H1 (cell line): ENCODE results near the gene GSTT2. TPM values are rescaled to one million over a fixed set of nuclear protein-coding genes. Genes with fewer than 3 reads are reported as not detected.
"Not testable (repeated sequence)": the region's sequence is repeated elsewhere in the genome, so short reads cannot be mapped to it uniquely, and the experiment has no call there.

Experiments
- CTCF ChIA-PET: fragments of 300-600 bp; sonication (Branson Sonifier 250); formaldehyde crosslinking; loops from one replicate; lab custom pipeline; 2021; ENCODE audit not compliant: partially characterized antibody; lab: Charles Lee
- POLR2A ChIA-PET: fragments of 300-600 bp; sonication (Branson Sonifier 250); formaldehyde crosslinking; loops from one replicate; lab custom pipeline; 2021; ENCODE audit warnings: inconsistent platforms; ENCODE audit not compliant: partially characterized antibody; lab: Charles Lee
- DNase-seq, 2 experiments: peaks; one replicate each; pipeline versions ENCODE4 v3.0.0 to v3.0.0-alpha.2; 2010 to 2022; ENCODE audit warnings: low spot score in 2 of 2, low read depth in 1 of 2, mixed read lengths in 1 of 2
- FAIRE-seq: peaks from 2 replicates; lab custom pipeline; 2011; peaks lifted over from hg19 to GRCh38; lab: Jason Lieb, UNC
- H2AFZ ChIP-seq: 2 replicates; pipeline ENCODE4 v1.8.1; 2012; ENCODE audit warnings: low read length, inconsistent platforms
- H2AK5ac ChIP-seq: 2 replicates; pipeline ENCODE4 v1.6.1; 2013; ENCODE audit warnings: low read depth, low read length
- H2BK120ac ChIP-seq: replicated peaks from 2 replicates; pipeline ENCODE3; 2013; ENCODE audit warnings: low read depth, low read length, inconsistent platforms
- H2BK12ac ChIP-seq: 2 replicates; pipeline ENCODE4 v1.6.1; 2013; ENCODE audit warnings: low read depth, low read length
- H2BK15ac ChIP-seq: 2 replicates; pipeline ENCODE4 v1.6.1; 2013; ENCODE audit warnings: low read length
- H2BK20ac ChIP-seq: 2 replicates; pipeline ENCODE4 v1.6.1; 2013; ENCODE audit warnings: low read length
- H2BK5ac ChIP-seq: 2 replicates; pipeline ENCODE4 v1.6.1; 2013; ENCODE audit warnings: low read depth, low read length
- H3K14ac ChIP-seq: 2 replicates; pipeline ENCODE4 v1.6.1; 2013; ENCODE audit warnings: inconsistent platforms; ENCODE audit not compliant: insufficient read length
- H3K18ac ChIP-seq: 2 replicates; pipeline ENCODE4 v1.6.1; 2013; ENCODE audit warnings: low read length; ENCODE audit errors: extremely low read depth
- H3K23ac ChIP-seq: 2 replicates; pipeline ENCODE4 v1.6.1; 2013; ENCODE audit warnings: inconsistent platforms; ENCODE audit not compliant: insufficient read length
- H3K23me2 ChIP-seq: 2 replicates; pipeline ENCODE4 v1.6.1; 2013; ENCODE audit warnings: low read depth, low read length
- H3K27ac ChIP-seq: 2 replicates; pipeline ENCODE4 v1.6.1; 2011; ENCODE audit warnings: low read depth, low read length, inconsistent platforms
- H3K27me3 ChIP-seq, 4 experiments: replicated peaks in 1 of 4; 1 replicate in 1 of 4; 2 replicates in 3 of 4; pipeline versions ENCODE4 v1.6.1 to v1.8.1; 2011 to 2013; ENCODE audit warnings: low read length in 3 of 4, mild to moderate bottlenecking in 3 of 4, inconsistent platforms in 2 of 4, mixed read lengths in 2 of 4, moderate library complexity in 1 of 4; ENCODE audit not compliant: control insufficient read depth in 3 of 4, insufficient read depth in 3 of 4; ENCODE audit errors: extremely low read depth in 1 of 4
- H3K36me3 ChIP-seq, 4 experiments: 2 replicates each; pipeline versions ENCODE4 v1.6.1 to v1.8.1; 2011 to 2013; ENCODE audit warnings: mild to moderate bottlenecking in 4 of 4, low read length in 3 of 4, moderate library complexity in 2 of 4, control low read depth in 1 of 4, inconsistent platforms in 1 of 4; ENCODE audit not compliant: insufficient read depth in 4 of 4, control insufficient read depth in 2 of 4
- H3K4ac ChIP-seq: replicated peaks from 2 replicates; pipeline ENCODE3; 2013; ENCODE audit warnings: low read length, low read depth, mixed read lengths, inconsistent platforms; ENCODE audit not compliant: insufficient read length
- H3K4me1 ChIP-seq, 4 experiments: replicated peaks in 1 of 4; 1 replicate in 1 of 4; 2 replicates in 3 of 4; pipeline versions ENCODE4 v1.6.1 to v1.8.1; 2011 to 2013; ENCODE audit warnings: low read length in 3 of 4, inconsistent platforms in 2 of 4, mixed read lengths in 1 of 4; ENCODE audit not compliant: insufficient read depth in 4 of 4, control insufficient read depth in 3 of 4
- H3K4me2 ChIP-seq, 2 experiments: 2 replicates each; pipeline versions ENCODE4 v1.6.1 to v1.8.1; 2011 to 2013; ENCODE audit warnings: low read depth in 2 of 2, low read length in 2 of 2, control low read depth in 1 of 2, inconsistent platforms in 1 of 2, mild to moderate bottlenecking in 1 of 2; ENCODE audit not compliant: insufficient read depth in 1 of 2
- H3K4me3 ChIP-seq, 4 experiments: fragments of 200-600, 300-600 bp in 1 of 4; sonication (generic), shearing (Covaris generic), sonication (Bioruptor Twin) in 1 of 4; 2 replicates each; pipeline versions ENCODE4 v1.5.1 to v1.8.1; 2011 to 2016; ENCODE audit warnings: low read length in 4 of 4, low read depth in 3 of 4, control low read depth in 2 of 4, inconsistent platforms in 2 of 4, mild to moderate bottlenecking in 2 of 4, mixed read lengths in 1 of 4, moderate library complexity in 1 of 4; ENCODE audit not compliant: insufficient read depth in 2 of 4; ENCODE audit errors: extremely low read depth in 1 of 4
- H3K56ac ChIP-seq: replicated peaks from 2 replicates; pipeline ENCODE3; 2013; ENCODE audit warnings: low read depth, mild to moderate bottlenecking, mixed read lengths, low read length, inconsistent platforms; ENCODE audit not compliant: insufficient read length
- H3K79me1 ChIP-seq: 2 replicates; pipeline ENCODE4 v1.6.1; 2013; ENCODE audit warnings: low read depth, low read length, control low read depth
- H3K79me2 ChIP-seq, 2 experiments: 2 replicates each; pipeline versions ENCODE4 v1.6.1 to v1.8.1; 2012 to 2013; ENCODE audit warnings: low read length in 2 of 2, mild to moderate bottlenecking in 2 of 2, inconsistent platforms in 1 of 2; ENCODE audit not compliant: insufficient read depth in 2 of 2, control insufficient read depth in 1 of 2
- H3K9ac ChIP-seq, 4 experiments: replicated peaks in 1 of 4; 1 replicate in 1 of 4; 2 replicates in 3 of 4; pipeline versions ENCODE4 v1.6.1 to v1.8.1; 2011 to 2013; ENCODE audit warnings: low read depth in 3 of 4, low read length in 3 of 4, control low read depth in 2 of 4, mild to moderate bottlenecking in 2 of 4, moderate library complexity in 2 of 4, inconsistent platforms in 1 of 4; ENCODE audit errors: extremely low read depth in 1 of 4
- H3K9me3 ChIP-seq, 2 experiments: 2 replicates each; pipeline versions ENCODE4 v1.6.1 to v1.8.1; 2012 to 2013; ENCODE audit warnings: mild to moderate bottlenecking in 2 of 2, moderate library complexity in 2 of 2, control low read depth in 1 of 2, inconsistent platforms in 1 of 2, low read depth in 1 of 2, low read length in 1 of 2, mixed read lengths in 1 of 2; ENCODE audit not compliant: insufficient read depth in 2 of 2
- H4K20me1 ChIP-seq, 2 experiments: replicated peaks in 1 of 2; 2 replicates each; pipeline versions ENCODE3 to v1.8.1; 2011 to 2013; ENCODE audit warnings: inconsistent platforms in 2 of 2, low read length in 2 of 2, mild to moderate bottlenecking in 1 of 2; ENCODE audit not compliant: insufficient read depth in 2 of 2, control insufficient read depth in 1 of 2
- H4K5ac ChIP-seq: 2 replicates; pipeline ENCODE4 v1.6.1; 2013; ENCODE audit warnings: low read length, low read depth, mixed read lengths, inconsistent platforms; ENCODE audit not compliant: insufficient read length
- H4K8ac ChIP-seq: 2 replicates; pipeline ENCODE4 v1.8.0; 2013; ENCODE audit warnings: mild to moderate bottlenecking, moderate library complexity, low read length, inconsistent platforms; ENCODE audit not compliant: insufficient read depth; ENCODE audit errors: extremely low read depth
- H4K91ac ChIP-seq: replicated peaks from 2 replicates; pipeline ENCODE3; 2013; ENCODE audit warnings: low read length, mixed read lengths, inconsistent platforms; ENCODE audit not compliant: insufficient read length
- WGBS, 2 experiments: shearing (Covaris generic) in 1 of 2; methylation state at CpG; one replicate each; pipeline versions ENCODE4 v1.1.6 to v1.1.7; 2013 to 2015; ENCODE audit warnings: low lambda C conversion rate in 2 of 2, mixed read lengths in 2 of 2, inconsistent platforms in 1 of 2, low coverage in 1 of 2, missing lambda C conversion rate in 1 of 2; ENCODE audit not compliant: insufficient replicate concordance in 2 of 2, insufficient coverage in 1 of 2, insufficient read length in 1 of 2; ENCODE audit errors: extremely low coverage in 1 of 2, missing lambda C conversion rate in 1 of 2; 5-methylcytosine and 5-hydroxymethylcytosine counted together
- polyA plus RNA-seq, 7 experiments: library from polyadenylated mRNA; depleted of rRNA in 3 of 7; stranded (reverse) in 5 of 7; unstranded in 2 of 7; fragments of >200 nt in 5 of 7; fragments of 200-250 nt in 2 of 7; gene quantifications; 1 replicate in 5 of 7; 2 replicates in 1 of 7; 4 replicates in 1 of 7; pipeline versions ENCODE4 v1.2.1 to v1.2.3, GENCODE V29; 2011 to 2013; ENCODE audit warnings: missing spikeins in 2 of 7, mixed read lengths in 2 of 7
- total RNA-seq: library from RNA; stranded (reverse); fragmentation: NEBNext Ultra II Directional; extraction: Animal tissue kit (Norgen Biotek cat#: 25700); gene quantifications from 2 replicates; pipeline ENCODE4 v1.2.1, GENCODE V29; 2021

GSTT2 gene
- total and polyA plus RNA-seq, 2 of the 8 experiments (the other 6 are each of a cell fraction or from before 2014, with no cell fraction given), result 1.1 to 1.5 TPM

DNA sequence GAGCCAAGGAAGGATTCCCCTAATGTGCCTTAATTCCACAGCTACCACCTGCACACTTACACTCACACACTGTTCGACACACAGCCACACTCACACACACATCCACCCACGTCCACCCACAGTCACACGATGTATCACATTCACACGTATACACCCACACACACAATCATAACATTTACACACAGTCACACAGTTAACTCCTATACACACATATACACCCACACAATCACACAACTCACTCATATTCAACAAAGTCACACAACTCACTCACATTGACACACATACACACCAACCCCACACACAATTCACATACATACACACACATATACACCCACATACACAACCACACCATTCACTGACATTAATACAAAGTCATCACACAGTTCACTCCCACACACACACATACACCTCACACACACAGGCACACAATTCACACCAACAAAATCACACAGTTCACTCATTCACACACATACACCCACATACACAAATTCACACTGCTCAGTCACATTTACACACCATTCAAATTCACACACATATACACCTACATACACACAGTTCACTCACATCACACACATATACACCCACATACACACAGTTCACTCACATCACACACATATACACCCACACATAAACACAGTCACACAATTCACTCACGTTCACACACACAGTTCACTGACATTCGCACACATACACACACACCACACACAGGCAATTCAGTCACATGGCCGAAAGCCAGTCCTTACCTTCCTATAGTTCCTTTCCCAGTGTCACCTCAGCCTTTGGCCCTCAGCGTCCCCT, 25.5 kb upstream of the GSTT2 start:
- POLR2A ChIA-PET, result not testable (repeated sequence)

More for the DNA sequence above, 25.5 kb upstream of the GSTT2 start:
- Histone ChIP-seq H2BK12ac (peak overlapping the region; percentile 99), H4K5ac (peak overlapping the region; percentile 45), H3K56ac (peak overlapping the region; percentile 59), H2BK120ac (peak overlapping the region; percentile 54), H3K4me1 (peaks cover 3 to 10% (median 6%) of the 10 kb centered on the region in 4 experiments), H2BK5ac (peak overlapping the region; percentile 98), H3K18ac (peak overlapping the region; percentile 62), H2BK20ac (peak overlapping the region; percentile 73), H2AK5ac (peak overlapping the region; percentile 97), H4K91ac (peak overlapping the region; percentile 74), H2BK15ac (peak overlapping the region; percentile 55; the same call in 1 of the 2 replicates), H3K4ac (peak overlapping the region; percentile 85), H3K4me2 (peak overlapping the region; percentile 51 to 54)
- H3K27me3 ChIP-seq, H3K23me2 ChIP-seq, FAIRE-seq, CTCF ChIA-PET, H3K14ac ChIP-seq, H3K23ac ChIP-seq, H2AFZ ChIP-seq, H3K36me3 ChIP-seq, DNase-seq, H3K27ac ChIP-seq, H4K8ac ChIP-seq, H4K20me1 ChIP-seq, H3K4me3 ChIP-seq, H3K9me3 ChIP-seq, H3K9ac ChIP-seq, H3K79me2 ChIP-seq, H3K79me1 ChIP-seq: not testable (repeated sequence)
- 77 to 100% methylated on average over 1 to 8 of the region's 8 CpGs for WGBS, 2 experiments
